ENCODE data around the gene LAMP5. TPM values are rescaled to one million over a fixed set of nuclear protein-coding genes. Genes with fewer than 3 reads are reported as not detected.

Gene LAMP5
- total RNA-seq, 1 donor from 2014 or later: 2.3 TPM

- Histone ChIP-seq H3K36me3 (ENCODE audit: insufficient read depth, low read length) (no peaks in the 10 kb centered on the region), H3K4me2 (ENCODE audit: low read length) (no peak overlapping the region), H3K27ac (ENCODE audit: low read depth, low read length) (no peak overlapping the region), H2AFZ (ENCODE audit: low read depth, low read length) (no peak overlapping the region), H3K27me3 (ENCODE audit: insufficient read depth, low read length) (no peaks in the 10 kb centered on the region), H3K4me3 (ENCODE audit: insufficient read depth, low read depth, low read length) (no peak overlapping the region), H3K9me3 (ENCODE audit: insufficient read depth, low read depth, low read length) (no peaks in the 10 kb centered on the region), H3K79me2 (ENCODE audit: insufficient read depth, low read length) (no peaks in the 10 kb centered on the region), H3K9ac (ENCODE audit: low read length) (no peak overlapping the region), H3K4me1 (ENCODE audit: insufficient read depth, low read length) (no peaks in the 10 kb centered on the region), H4K20me1 (ENCODE audit: insufficient read depth, low read length) (no peaks in the 10 kb centered on the region)
- FAIRE-seq (no peak), DNase-seq (ENCODE audit: low read depth) (no peak)
- no peak overlapping the region for H3K27ac Mint-ChIP-seq (ENCODE audit: unreplicated experiment)
- peaks cover 6% of the 10 kb centered on the region for H3K27me3 Mint-ChIP-seq (ENCODE audit: low read depth, unreplicated experiment)
- H3K36me3 Mint-ChIP-seq (ENCODE audit: low read depth, unreplicated experiment): no peaks in the 10 kb centered on the region
- H3K4me1 Mint-ChIP-seq (ENCODE audit: low read depth, unreplicated experiment): peaks cover 7% of the 10 kb centered on the region
- H3K4me3 Mint-ChIP-seq (ENCODE audit: unreplicated experiment): no peak overlapping the region
- TF ChIP-seq, protein P1, sequence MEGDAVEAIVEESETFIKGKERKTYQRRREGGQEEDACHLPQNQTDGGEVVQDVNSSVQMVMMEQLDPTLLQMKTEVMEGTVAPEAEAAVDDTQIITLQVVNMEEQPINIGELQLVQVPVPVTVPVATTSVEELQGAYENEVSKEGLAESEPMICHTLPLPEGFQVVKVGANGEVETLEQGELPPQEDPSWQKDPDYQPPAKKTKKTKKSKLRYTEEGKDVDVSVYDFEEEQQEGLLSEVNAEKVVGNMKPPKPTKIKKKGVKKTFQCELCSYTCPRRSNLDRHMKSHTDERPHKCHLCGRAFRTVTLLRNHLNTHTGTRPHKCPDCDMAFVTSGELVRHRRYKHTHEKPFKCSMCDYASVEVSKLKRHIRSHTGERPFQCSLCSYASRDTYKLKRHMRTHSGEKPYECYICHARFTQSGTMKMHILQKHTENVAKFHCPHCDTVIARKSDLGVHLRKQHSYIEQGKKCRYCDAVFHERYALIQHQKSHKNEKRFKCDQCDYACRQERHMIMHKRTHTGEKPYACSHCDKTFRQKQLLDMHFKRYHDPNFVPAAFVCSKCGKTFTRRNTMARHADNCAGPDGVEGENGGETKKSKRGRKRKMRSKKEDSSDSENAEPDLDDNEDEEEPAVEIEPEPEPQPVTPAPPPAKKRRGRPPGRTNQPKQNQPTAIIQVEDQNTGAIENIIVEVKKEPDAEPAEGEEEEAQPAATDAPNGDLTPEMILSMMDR (IDR thresholded peaks at IDR 0.05; ENCODE audit: insufficient read depth, low read depth, low read length): no peak
- no peak for TF ChIP-seq EZH2 (IDR thresholded peaks at IDR 0.05; ENCODE audit: insufficient read depth, low read length)
- H3K9me3 Mint-ChIP-seq (ENCODE audit: unreplicated experiment): peaks cover 4% of the 10 kb centered on the region
Observed at GRCh38 chr20:9571783-9572182, 57.4 kb downstream of the LAMP5 start.

GRCh38 chr20:9572670-9573069, 58.3 kb downstream of the LAMP5 start:
- no peak overlapping the region for H3K4me2 ChIP-seq (ENCODE audit: low read length)

More at GRCh38 chr20:9572670-9573069, 58.3 kb downstream of the LAMP5 start:
- FAIRE-seq (no peak), DNase-seq (ENCODE audit: low read depth) (no peak)
- H3K9me3 Mint-ChIP-seq (ENCODE audit: unreplicated experiment): peaks cover 4% of the 10 kb centered on the region
- H3K27ac ChIP-seq (ENCODE audit: low read depth, low read length): no peak overlapping the region
- H3K4me1 Mint-ChIP-seq (ENCODE audit: low read depth, unreplicated experiment): peaks cover 7% of the 10 kb centered on the region
- TF ChIP-seq, protein P1 (IDR thresholded peaks at IDR 0.05; ENCODE audit: insufficient read depth, low read depth, low read length): no peak
- no peak for TF ChIP-seq EZH2 (IDR thresholded peaks at IDR 0.05; ENCODE audit: insufficient read depth, low read length)
- H3K79me2 ChIP-seq (ENCODE audit: insufficient read depth, low read length): no peaks in the 10 kb centered on the region
- H3K27ac Mint-ChIP-seq (ENCODE audit: unreplicated experiment): no peak overlapping the region
- no peaks in the 10 kb centered on the region for H3K4me1 ChIP-seq (ENCODE audit: insufficient read depth, low read length)
- H3K27me3 ChIP-seq (ENCODE audit: insufficient read depth, low read length): no peaks in the 10 kb centered on the region
- no peak overlapping the region for H3K9ac ChIP-seq (ENCODE audit: low read length)
- peaks cover 6% of the 10 kb centered on the region for H3K27me3 Mint-ChIP-seq (ENCODE audit: low read depth, unreplicated experiment)
- H3K36me3 ChIP-seq (ENCODE audit: insufficient read depth, low read length): no peaks in the 10 kb centered on the region
- H4K20me1 ChIP-seq (ENCODE audit: insufficient read depth, low read length): no peaks in the 10 kb centered on the region
- no peak overlapping the region for H2AFZ ChIP-seq (ENCODE audit: low read depth, low read length)
- H3K4me3 Mint-ChIP-seq (ENCODE audit: unreplicated experiment): no peak overlapping the region
- no peaks in the 10 kb centered on the region for H3K9me3 ChIP-seq (ENCODE audit: insufficient read depth, low read depth, low read length)
- no peaks in the 10 kb centered on the region for H3K36me3 Mint-ChIP-seq (ENCODE audit: low read depth, unreplicated experiment)
- no peak overlapping the region for H3K4me3 ChIP-seq (ENCODE audit: insufficient read depth, low read depth, low read length)
